ENCODE results near the gene PLIN4.
A peak's percentile ranks its signal among the peaks of the same experiment; 100 is the strongest.

The PLIN4 gene

GRCh38 chr19:4524808-4525562 is 6.7 kb upstream of the PLIN4 start:
- peak; percentile 62 for DNase-seq

- DNase-seq = no peak
Observed at GRCh38 chr19:4523306-4524110, 5.2 kb upstream of the PLIN4 start.

- DNase-seq = no peak
Observed at GRCh38 chr19:4522291-4523002, 4.2 kb upstream of the PLIN4 start.

- no peak for DNase-seq
Observed at GRCh38 chr19:4521888-4522242, 3.6 kb upstream of the PLIN4 start.

GRCh38 chr19:4521170-4521887 is 3.0 kb upstream of the PLIN4 start:
- DNase-seq = no peak

GRCh38 chr19:4519521-4520277 is 1.4 kb upstream of the PLIN4 start:
- DNase-seq = no peak

- DNase-seq = no peak
Observed at GRCh38 chr19:4519172-4519496, 848 bp upstream of the PLIN4 start.

- DNase-seq = no peak
Observed at GRCh38 chr19:4517451-4518057, 732 bp downstream of the PLIN4 start.

GRCh38 chr19:4516939-4517300 is 1.4 kb downstream of the PLIN4 start:
- no peak for DNase-seq

GRCh38 chr19:4516199-4516938 is 1.9 kb downstream of the PLIN4 start:
- DNase-seq = no peak

- DNase-seq = no peak
Observed at GRCh38 chr19:4515732-4516131, 2.6 kb downstream of the PLIN4 start.

GRCh38 chr19:4513248-4513647 is 5.0 kb downstream of the PLIN4 start:
- no peak for DNase-seq

- no peak for DNase-seq
Observed at GRCh38 chr19:4512070-4512469, 6.2 kb downstream of the PLIN4 start.

- DNase-seq = no peak
Observed at GRCh38 chr19:4511300-4512054, 6.8 kb downstream of the PLIN4 start.

GRCh38 chr19:4510435-4511255 is 7.6 kb downstream of the PLIN4 start:
- DNase-seq = no peak

- DNase-seq = no peak
Observed at GRCh38 chr19:4508698-4509097, 9.6 kb downstream of the PLIN4 start.

- no peak for DNase-seq
Observed at GRCh38 chr19:4507804-4508203, 10.5 kb downstream of the PLIN4 start.

GRCh38 chr19:4507150-4507452 is 11.2 kb downstream of the PLIN4 start:
- no peak for DNase-seq

- DNase-seq = no peak
Observed at GRCh38 chr19:4506449-4507149, 11.7 kb downstream of the PLIN4 start.

Data from activated T-cell treated with anti-CD3 and anti-CD28 coated beads for 4 hours (primary cell).